Prostate gland (tissue), 2 donors: Measurements from ENCODE around the gene FYCO1.
"Not testable (repeated sequence)": the region's sequence is repeated elsewhere in the genome, so short reads cannot be mapped to it uniquely, and the experiment has no call there.

ENCODE experiments used
- POLR2A ChIP-seq: fragments of 450-650 bp; IDR thresholded peaks from one replicate; pipeline ENCODE4 v1.6.1; 2016; ENCODE audit warnings: antibody characterized with exemption, mild to moderate bottlenecking
- POLR2AphosphoS5 ChIP-seq: sonication (generic); formaldehyde crosslinking; IDR thresholded peaks from one replicate; pipeline ENCODE4 v1.6.1; 2017; ENCODE audit warnings: antibody characterized with exemption
- TF ChIP-seq, protein P1 (sequence below), 4 experiments: fragments of 200-600 bp in 2 of 4; fragments of 450-650 bp in 2 of 4; sonication (generic) in 2 of 4; IDR thresholded peaks; 1 replicate in 3 of 4; 2 replicates in 1 of 4; pipeline ENCODE4 v1.5.1; 2016 to 2019; ENCODE audit warnings: antibody characterized with exemption in 4 of 4, mild to moderate bottlenecking in 2 of 4, moderate library complexity in 2 of 4

GRCh38 chr3:46003706-46004105 lies 8.1 kb upstream of the FYCO1 start:
- TF ChIP-seq, protein P1, sequence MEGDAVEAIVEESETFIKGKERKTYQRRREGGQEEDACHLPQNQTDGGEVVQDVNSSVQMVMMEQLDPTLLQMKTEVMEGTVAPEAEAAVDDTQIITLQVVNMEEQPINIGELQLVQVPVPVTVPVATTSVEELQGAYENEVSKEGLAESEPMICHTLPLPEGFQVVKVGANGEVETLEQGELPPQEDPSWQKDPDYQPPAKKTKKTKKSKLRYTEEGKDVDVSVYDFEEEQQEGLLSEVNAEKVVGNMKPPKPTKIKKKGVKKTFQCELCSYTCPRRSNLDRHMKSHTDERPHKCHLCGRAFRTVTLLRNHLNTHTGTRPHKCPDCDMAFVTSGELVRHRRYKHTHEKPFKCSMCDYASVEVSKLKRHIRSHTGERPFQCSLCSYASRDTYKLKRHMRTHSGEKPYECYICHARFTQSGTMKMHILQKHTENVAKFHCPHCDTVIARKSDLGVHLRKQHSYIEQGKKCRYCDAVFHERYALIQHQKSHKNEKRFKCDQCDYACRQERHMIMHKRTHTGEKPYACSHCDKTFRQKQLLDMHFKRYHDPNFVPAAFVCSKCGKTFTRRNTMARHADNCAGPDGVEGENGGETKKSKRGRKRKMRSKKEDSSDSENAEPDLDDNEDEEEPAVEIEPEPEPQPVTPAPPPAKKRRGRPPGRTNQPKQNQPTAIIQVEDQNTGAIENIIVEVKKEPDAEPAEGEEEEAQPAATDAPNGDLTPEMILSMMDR (IDR thresholded peaks at IDR 0.05) = not testable (repeated sequence)
- not testable (repeated sequence) for TF ChIP-seq POLR2A, POLR2AphosphoS5
